Lower leg skin (tissue), 3 donors: ENCODE results near the gene ELL3.

ENCODE experiments used
- POLR2A ChIP-seq, 2 donors: fragments of 450-650 bp; IDR thresholded peaks; one replicate each; pipeline ENCODE4 v1.6.1; 2016 to 2017; ENCODE audit warnings: antibody characterized with exemption in 2 of 2, mild to moderate bottlenecking in 1 of 2, moderate library complexity in 1 of 2
- TF ChIP-seq, protein P1 (sequence below), 3 donors: fragments of 450-650 bp; IDR thresholded peaks; one replicate each; pipeline ENCODE4 v1.5.1; 2016; ENCODE audit warnings: antibody characterized with exemption in 3 of 3, mild to moderate bottlenecking in 3 of 3, moderate library complexity in 2 of 3

DNA sequence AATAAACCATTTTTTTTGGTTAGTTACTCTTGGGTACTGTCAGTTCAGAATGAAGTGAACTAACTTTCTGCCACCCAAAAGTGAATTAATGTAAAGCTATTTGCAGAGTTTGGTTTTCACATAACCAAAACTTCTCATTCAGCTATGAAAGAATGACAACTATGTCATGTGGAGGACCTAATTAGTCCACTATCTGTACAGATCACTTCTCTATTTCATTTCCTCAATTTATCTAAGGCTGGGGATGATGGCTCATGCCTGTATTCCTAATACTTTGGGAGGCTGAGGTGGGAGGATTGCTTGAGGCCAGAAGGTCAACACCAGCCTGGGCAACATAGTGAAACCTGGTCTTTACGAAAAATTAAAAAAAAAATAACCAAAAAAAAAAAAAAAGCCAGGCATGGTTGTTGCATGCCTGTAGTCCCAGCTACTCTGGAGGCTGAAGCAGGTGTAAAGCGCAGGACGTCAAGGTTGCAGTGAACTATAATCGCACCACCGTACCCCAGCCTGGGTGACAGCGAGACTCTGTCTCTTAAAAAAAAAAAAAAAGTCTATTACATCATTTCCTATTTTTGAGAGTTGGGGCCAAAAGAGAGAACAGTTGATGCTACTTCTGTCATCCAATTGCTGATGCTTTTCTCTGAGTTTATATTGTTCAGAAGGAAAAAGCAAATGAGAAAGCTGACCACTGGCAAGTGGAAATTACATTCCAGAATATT, 32.4 kb upstream of the ELL3 start:
- TF ChIP-seq, protein P1, sequence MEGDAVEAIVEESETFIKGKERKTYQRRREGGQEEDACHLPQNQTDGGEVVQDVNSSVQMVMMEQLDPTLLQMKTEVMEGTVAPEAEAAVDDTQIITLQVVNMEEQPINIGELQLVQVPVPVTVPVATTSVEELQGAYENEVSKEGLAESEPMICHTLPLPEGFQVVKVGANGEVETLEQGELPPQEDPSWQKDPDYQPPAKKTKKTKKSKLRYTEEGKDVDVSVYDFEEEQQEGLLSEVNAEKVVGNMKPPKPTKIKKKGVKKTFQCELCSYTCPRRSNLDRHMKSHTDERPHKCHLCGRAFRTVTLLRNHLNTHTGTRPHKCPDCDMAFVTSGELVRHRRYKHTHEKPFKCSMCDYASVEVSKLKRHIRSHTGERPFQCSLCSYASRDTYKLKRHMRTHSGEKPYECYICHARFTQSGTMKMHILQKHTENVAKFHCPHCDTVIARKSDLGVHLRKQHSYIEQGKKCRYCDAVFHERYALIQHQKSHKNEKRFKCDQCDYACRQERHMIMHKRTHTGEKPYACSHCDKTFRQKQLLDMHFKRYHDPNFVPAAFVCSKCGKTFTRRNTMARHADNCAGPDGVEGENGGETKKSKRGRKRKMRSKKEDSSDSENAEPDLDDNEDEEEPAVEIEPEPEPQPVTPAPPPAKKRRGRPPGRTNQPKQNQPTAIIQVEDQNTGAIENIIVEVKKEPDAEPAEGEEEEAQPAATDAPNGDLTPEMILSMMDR (IDR thresholded peaks at IDR 0.05) = no peak
- TF ChIP-seq POLR2A (IDR thresholded peaks at IDR 0.05) = no peak
